Gastrocnemius medialis (tissue), 4 donors: ENCODE measurements around the gene RASA3. TPM values are rescaled to one million over a fixed set of nuclear protein-coding genes. Genes with fewer than 3 reads are reported as not detected.

Experiments
- ATAC-seq, 2 donors: fragments of 150-250 bp; one replicate each; pipeline ENCODE4 v1.9.1; 2016
- DNase-seq, 2 donors: peaks; one replicate each; pipeline ENCODE4 v3.0.0-alpha.2; 2019
- H3K27ac ChIP-seq, 4 donors: fragments of 200-600 bp; sonication (generic); 1 replicate in 1 of 4; 2 replicates in 3 of 4; pipeline ENCODE4 v1.5.1; 2016 to 2018; ENCODE audit warnings: mild to moderate bottlenecking in 2 of 4, moderate library complexity in 1 of 4
- H3K27me3 ChIP-seq, 3 donors: fragments of 200-600 bp; sonication (generic) in 2 of 3; 1 replicate in 1 of 3; 2 replicates in 2 of 3; pipeline versions ENCODE4 v1.5.1 to v1.6.0; 2016 to 2019; ENCODE audit warnings: mild to moderate bottlenecking in 1 of 3, moderate library complexity in 1 of 3
- H3K36me3 ChIP-seq, 2 donors: fragments of 200-600 bp; sonication (generic) in 1 of 2; one replicate each; pipeline ENCODE4 v1.5.1; 2017 to 2018
- H3K4me1 ChIP-seq, 2 donors: fragments of 200-600 bp; sonication (generic) in 1 of 2; one replicate each; pipeline ENCODE4 v1.5.1; 2016 to 2017; ENCODE audit warnings: mild to moderate bottlenecking in 2 of 2
- H3K4me3 ChIP-seq, 4 donors: fragments of 200-600 bp; sonication (generic) in 3 of 4; 1 replicate in 1 of 4; 2 replicates in 3 of 4; pipeline ENCODE4 v1.5.1; 2016 to 2019; ENCODE audit warnings: mild to moderate bottlenecking in 2 of 4
- H3K9me3 ChIP-seq, 3 donors: fragments of 200-600 bp; sonication (generic) in 2 of 3; 1 replicate in 1 of 3; 2 replicates in 2 of 3; pipeline ENCODE4 v1.5.1; 2016 to 2019
- POLR2A ChIP-seq, 2 donors: fragments of 450-650 bp; IDR thresholded peaks; one replicate each; pipeline ENCODE4 v1.6.1; 2017; ENCODE audit warnings: antibody characterized with exemption in 2 of 2, mild to moderate bottlenecking in 2 of 2, moderate library complexity in 2 of 2
- in situ Hi-C, 4 donors: fragments of 200-750 bp; cut with MboI; loops; one replicate each; pipeline versions ENCODE4 v1.15.0 to v1.8.0; 2017; ENCODE audit warnings: low sequenced_read_pairs in 4 of 4
- intact Hi-C: fragments of 100-400 bp; cut with DNase I; formaldehyde crosslinking; loops from one replicate; pipeline ENCODE4 v1.15.1; 2023; ENCODE audit warnings: low total_unique reads
- total RNA-seq, 4 donors: library from RNA; depleted of rRNA; stranded (reverse); fragments of >200 nt; gene quantifications; one replicate each; pipeline versions ENCODE4 v1.1.0 to v1.2.3, GENCODE V29; 2016
- TF ChIP-seq, protein P1 (sequence below), 5 experiments: fragments of 450-650 bp in 3 of 5; fragments of 200-600 bp in 2 of 5; sonication (generic) in 2 of 5; IDR thresholded peaks in 4 of 5; conservative IDR thresholded peaks in 1 of 5; 1 replicate in 4 of 5; 2 replicates in 1 of 5; pipeline ENCODE4 v1.5.1; 2016 to 2019; ENCODE audit warnings: antibody characterized with exemption in 5 of 5, mild to moderate bottlenecking in 3 of 5, moderate library complexity in 3 of 5

RASA3 gene
- total RNA-seq, 4 donors from 2014 or later: 3.4 to 22.2 (median 10.8) TPM

DNA sequence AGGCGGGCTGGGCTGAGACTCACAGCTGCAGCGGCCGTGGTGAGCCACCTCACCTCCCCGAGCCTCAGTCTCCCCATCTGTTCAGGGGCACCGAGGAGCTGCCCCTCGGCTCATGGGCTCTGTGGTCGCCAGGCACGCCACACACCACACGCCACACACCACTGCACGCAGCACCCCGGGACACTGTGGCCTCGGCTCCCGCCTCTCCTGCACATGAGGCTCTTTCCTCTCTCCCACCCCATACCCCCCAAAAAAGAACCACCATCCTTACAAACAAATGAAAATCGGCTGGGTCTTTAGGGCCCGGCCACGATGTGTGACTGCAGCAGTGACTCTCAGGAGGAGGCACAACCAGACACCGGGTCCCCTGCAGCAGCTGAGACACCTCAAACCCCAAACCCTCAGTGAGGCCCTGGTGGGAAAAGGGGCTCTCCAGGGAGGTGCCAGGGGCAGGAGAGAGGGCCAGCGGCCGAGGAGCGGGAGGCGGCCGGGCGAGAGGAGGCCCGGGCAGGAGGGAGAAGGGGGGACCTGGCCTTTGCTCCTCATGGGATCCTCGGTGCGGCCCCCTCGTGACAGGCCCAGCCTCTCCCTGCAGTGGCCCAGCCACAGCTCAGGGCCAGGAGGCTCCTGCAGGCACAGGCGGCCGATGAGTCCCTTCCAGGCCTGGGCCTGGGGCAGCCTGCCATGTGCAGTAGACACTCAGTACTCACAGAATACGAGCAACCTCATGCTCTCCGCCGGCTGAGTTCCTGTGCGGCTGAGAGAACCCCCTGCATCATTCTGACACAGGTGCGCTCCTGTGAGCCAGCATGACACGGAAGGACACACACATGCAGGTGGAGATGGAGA, 66.3 kb downstream of the RASA3 start:
- Histone ChIP-seq H3K9me3 (no peaks in the 10 kb centered on the region), H3K27me3 (no peaks in the 10 kb centered on the region), H3K4me1 (peaks cover 35 to 47% of the 10 kb centered on the region in 2 donors), H3K36me3 (no peaks in the 10 kb centered on the region), H3K4me3 (peak overlapping the region in 1 of 4 donors; percentile 70), H3K27ac (peak overlapping the region; percentile 93 to 96 (median 95))
- TF ChIP-seq, protein P1, sequence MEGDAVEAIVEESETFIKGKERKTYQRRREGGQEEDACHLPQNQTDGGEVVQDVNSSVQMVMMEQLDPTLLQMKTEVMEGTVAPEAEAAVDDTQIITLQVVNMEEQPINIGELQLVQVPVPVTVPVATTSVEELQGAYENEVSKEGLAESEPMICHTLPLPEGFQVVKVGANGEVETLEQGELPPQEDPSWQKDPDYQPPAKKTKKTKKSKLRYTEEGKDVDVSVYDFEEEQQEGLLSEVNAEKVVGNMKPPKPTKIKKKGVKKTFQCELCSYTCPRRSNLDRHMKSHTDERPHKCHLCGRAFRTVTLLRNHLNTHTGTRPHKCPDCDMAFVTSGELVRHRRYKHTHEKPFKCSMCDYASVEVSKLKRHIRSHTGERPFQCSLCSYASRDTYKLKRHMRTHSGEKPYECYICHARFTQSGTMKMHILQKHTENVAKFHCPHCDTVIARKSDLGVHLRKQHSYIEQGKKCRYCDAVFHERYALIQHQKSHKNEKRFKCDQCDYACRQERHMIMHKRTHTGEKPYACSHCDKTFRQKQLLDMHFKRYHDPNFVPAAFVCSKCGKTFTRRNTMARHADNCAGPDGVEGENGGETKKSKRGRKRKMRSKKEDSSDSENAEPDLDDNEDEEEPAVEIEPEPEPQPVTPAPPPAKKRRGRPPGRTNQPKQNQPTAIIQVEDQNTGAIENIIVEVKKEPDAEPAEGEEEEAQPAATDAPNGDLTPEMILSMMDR (IDR thresholded peaks at IDR 0.05 in 4 of 5, conservative IDR thresholded peaks at IDR 0.05 in 1 of 5): no peak
- no peak for TF ChIP-seq POLR2A (IDR thresholded peaks at IDR 0.05)
- DNase-seq: no peak
- in situ Hi-C loops: no loop called here
- intact Hi-C loops: loop anchor here (1.0 to 2.0 kb wide), 2 partner anchors 35 to 66 kb away; partner anchors contain the start of gene RASA3
- no peak for ATAC-seq

DNA sequence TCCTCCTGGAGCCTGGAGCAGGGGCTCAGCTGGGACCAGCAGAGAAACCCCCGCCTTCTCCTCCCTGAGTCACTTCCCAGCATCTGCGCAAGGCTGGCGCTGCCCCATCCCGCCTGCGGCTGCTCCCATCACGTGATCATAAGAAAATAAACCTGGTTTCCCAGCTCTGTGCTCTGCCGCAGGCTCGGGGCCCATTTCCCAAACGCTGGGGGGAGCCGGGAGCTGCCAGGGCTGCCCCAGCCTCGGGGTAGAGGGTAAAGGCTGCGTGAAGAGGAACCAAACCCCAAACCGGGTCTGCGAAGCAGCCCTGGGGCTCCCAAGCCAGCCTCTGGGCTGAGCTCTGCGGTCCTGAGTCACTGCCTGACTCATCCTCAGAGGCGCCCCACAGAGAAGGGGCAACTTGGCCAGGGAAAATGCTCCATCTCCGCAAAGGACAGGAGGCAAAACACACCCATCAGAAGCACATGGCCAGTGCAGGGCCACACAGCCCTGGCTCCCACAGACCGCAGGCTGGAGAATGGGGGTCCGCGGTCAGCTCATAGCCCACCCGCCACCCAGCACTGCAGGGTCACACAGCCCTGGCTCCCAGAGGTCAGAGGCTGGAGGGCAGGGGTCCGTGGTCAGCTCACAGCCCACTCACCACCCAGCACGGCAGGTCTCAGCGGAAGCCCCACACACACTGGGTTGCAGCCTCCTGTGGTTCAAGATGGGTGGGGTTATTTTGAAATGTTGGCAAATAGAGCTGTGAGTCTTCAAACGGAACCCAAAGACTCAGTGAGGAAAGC, 67.1 kb downstream of the RASA3 start:
- DNase-seq (peak; percentile 77 to 86), ATAC-seq (peak; percentile 86)
- H3K4me1 ChIP-seq: peaks cover 41 to 47% of the 10 kb centered on the region in 2 donors
- TF ChIP-seq, protein P1 (IDR thresholded peaks at IDR 0.05 in 4 of 5, conservative IDR thresholded peaks at IDR 0.05 in 1 of 5): peak in 1 of 5 experiments; percentile 40
- peak in 1 of 2 donors; percentile 31 for TF ChIP-seq POLR2A (IDR thresholded peaks at IDR 0.05)
- H3K36me3 ChIP-seq: no peaks in the 10 kb centered on the region
- in situ Hi-C loops (no loop called here), intact Hi-C loops (loop anchor here (1.0 to 2.0 kb wide), 2 partner anchors 35 to 67 kb away; partner anchors contain the start of gene RASA3)
- peak overlapping the region; percentile 93 to 96 (median 95) for H3K27ac ChIP-seq
- H3K9me3 ChIP-seq: no peaks in the 10 kb centered on the region
- H3K4me3 ChIP-seq: peak overlapping the region; percentile 55 to 70 (median 56)
- no peaks in the 10 kb centered on the region for H3K27me3 ChIP-seq

DNA sequence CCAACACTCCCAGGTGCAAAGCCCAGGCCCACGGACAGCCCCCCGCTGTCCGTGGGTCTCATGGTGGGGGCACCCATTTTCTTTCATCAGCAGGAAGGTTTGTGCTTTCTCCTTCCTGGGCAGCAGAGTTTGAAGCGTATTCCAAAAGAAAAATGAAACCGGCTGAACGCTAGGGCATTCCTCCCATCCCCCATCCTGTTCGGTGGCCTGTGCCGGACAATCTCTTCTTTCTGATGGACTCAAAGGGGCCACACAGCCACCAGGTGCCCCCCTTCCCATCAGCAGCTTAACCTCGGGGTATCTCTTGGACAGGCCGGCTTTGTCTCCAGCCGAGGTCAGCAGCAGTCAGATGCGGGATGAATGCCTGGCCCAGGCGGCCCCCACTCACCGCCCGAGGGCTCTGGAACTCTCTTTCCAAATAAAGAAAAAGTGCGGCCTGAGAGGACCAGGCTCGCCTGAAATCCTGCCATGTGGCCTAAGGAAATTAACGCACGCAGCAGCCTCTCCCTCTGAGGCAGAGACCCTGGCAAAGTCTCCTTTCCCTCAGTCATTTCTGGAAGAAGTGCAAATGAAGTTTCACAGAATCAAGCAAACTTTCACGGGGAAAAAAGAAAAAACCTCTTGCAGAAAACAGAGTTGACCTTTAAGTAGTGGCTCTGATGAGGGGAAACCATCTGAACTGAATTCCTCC, 67.8 kb downstream of the RASA3 start:
- no peaks in the 10 kb centered on the region for H3K27me3 ChIP-seq
- peak overlapping the region; percentile 93 to 96 (median 95) for H3K27ac ChIP-seq
- intact Hi-C loops: loop anchor here (1.0 to 2.0 kb wide), 3 partner anchors 36 to 68 kb away; partner anchors contain the start of gene RASA3
- DNase-seq (peak in 1 of 2 donors; percentile 50), ATAC-seq (peak; percentile 37 to 62)
- in situ Hi-C loops: no loop called here
- no peaks in the 10 kb centered on the region for H3K9me3 ChIP-seq
- TF ChIP-seq POLR2A (IDR thresholded peaks at IDR 0.05): no peak
- TF ChIP-seq, protein P1 (IDR thresholded peaks at IDR 0.05 in 4 of 5, conservative IDR thresholded peaks at IDR 0.05 in 1 of 5): peak in 1 of 5 experiments; percentile 13
- H3K4me3 ChIP-seq: peak overlapping the region; percentile 55 to 70 (median 56)
- peaks cover 41 to 47% of the 10 kb centered on the region in 2 donors for H3K4me1 ChIP-seq
- no peaks in the 10 kb centered on the region for H3K36me3 ChIP-seq
